GM12801 (cell line): Measurements from ENCODE around the gene VAV1.

ENCODE experiments used
- TF ChIP-seq, protein P1 (sequence below): IDR thresholded peaks from one replicate; pipeline ENCODE4 v1.5.1; 2011; ENCODE audit warnings: control low read depth; ENCODE audit not compliant: insufficient read length; ENCODE audit errors: extremely low read depth

Gene VAV1

DNA sequence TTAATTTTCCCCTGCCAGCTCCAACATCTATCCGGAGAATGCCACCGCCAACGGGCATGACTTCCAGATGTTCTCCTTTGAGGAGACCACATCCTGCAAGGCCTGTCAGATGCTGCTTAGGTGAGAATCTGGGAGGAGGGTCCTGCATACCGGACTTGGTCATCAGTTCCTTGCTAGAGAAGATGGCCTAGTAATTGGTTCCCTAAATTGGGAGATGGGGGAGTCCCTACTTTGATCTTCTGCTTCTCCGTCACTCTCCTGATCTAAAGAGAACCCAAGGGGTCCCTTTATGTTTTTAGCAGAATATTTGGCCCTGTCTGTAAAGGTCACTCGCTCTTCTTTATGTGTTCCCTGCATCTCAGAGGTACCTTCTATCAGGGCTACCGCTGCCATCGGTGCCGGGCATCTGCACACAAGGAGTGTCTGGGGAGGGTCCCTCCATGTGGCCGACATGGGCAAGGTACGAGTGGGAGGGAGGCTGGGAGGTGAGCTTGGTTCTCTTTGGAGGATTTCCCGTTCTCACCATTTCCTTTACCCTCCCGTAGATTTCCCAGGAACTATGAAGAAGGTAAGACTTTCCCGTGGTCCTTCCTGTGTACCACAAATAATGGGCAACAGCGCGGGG, 60.8 kb downstream of the VAV1 start:
- TF ChIP-seq, protein P1, sequence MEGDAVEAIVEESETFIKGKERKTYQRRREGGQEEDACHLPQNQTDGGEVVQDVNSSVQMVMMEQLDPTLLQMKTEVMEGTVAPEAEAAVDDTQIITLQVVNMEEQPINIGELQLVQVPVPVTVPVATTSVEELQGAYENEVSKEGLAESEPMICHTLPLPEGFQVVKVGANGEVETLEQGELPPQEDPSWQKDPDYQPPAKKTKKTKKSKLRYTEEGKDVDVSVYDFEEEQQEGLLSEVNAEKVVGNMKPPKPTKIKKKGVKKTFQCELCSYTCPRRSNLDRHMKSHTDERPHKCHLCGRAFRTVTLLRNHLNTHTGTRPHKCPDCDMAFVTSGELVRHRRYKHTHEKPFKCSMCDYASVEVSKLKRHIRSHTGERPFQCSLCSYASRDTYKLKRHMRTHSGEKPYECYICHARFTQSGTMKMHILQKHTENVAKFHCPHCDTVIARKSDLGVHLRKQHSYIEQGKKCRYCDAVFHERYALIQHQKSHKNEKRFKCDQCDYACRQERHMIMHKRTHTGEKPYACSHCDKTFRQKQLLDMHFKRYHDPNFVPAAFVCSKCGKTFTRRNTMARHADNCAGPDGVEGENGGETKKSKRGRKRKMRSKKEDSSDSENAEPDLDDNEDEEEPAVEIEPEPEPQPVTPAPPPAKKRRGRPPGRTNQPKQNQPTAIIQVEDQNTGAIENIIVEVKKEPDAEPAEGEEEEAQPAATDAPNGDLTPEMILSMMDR = no peak

DNA sequence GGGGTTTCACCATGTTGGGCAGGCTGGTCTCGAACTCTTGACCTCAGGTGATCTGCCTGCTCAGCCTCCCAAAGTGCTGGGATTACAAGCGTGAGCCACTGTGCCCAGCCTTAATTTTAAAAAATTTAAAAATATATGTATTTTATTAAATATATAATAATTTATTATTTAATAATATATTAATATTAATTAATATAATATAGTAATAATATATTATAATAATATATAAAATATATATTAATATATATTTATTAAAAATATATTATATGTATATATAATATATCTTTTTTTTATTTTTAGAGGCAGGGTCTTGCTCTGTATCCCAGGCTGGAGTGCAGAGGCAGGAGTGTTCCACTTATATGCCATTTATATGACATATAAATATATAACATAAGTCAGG, 61.9 kb downstream of the VAV1 start:
- TF ChIP-seq, protein P1 = no peak

DNA sequence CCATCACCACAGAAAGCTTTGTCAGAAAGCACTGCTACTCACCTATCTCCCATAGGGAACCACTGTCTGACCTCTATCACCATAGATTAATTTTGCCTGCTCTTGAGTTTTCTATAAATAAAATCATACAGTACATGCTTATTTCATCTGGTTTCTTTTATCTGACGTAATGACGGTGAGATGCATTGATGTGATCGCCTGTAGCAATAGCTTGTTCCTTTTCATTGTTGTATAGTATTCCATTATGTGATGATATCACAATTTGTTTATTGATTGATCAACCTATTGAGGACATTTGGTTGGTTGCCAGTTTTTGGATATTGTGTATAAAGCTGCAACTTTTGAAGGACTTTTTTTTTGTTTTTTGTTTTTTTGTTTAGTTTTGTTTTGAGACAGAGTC, 63.0 kb downstream of the VAV1 start:
- TF ChIP-seq, protein P1 = no peak

DNA sequence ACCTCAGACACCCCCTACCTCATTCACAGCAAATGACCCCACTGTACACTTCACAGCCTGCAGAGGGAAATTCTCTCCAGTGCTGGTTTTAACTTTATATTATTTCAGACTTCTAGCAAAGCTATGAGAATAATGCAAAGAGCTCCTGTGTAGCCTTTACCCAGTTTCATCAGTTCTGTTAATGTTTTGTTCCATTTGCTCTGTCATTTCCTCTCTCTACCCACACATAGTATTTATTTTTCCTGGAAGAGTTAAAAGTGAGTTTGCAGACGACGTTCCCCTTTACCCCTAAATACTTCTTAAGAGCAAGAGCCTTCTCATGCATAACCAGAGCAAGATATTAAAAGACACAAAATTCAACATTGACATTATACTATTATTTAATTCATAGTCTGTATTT, 65.0 kb downstream of the VAV1 start:
- TF ChIP-seq, protein P1 = no peak

DNA sequence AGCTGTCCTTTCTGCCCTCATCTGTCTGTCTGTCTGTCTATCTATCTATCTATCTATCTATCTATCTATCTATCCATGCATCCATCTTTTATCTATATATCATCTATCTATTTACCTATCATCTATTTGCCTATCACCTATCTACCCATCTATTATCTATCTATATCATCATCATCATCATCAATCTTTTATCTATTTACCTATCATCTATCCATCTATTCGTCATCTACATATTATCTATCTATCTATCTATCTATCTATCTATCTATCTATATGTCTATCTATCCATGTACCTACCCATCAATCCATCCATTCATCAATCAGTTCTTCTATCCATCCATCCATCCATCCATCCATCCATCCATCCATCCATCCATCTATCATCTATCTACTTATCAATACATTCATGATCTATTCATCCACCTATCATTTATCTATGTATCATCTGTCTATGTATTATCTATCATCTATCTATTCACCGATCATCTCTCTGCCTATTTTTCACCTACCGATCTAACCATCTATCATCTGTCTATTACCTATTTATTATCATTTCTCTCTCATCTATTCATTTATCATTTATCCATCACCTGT, 65.7 kb downstream of the VAV1 start:
- TF ChIP-seq, protein P1 = no peak

DNA sequence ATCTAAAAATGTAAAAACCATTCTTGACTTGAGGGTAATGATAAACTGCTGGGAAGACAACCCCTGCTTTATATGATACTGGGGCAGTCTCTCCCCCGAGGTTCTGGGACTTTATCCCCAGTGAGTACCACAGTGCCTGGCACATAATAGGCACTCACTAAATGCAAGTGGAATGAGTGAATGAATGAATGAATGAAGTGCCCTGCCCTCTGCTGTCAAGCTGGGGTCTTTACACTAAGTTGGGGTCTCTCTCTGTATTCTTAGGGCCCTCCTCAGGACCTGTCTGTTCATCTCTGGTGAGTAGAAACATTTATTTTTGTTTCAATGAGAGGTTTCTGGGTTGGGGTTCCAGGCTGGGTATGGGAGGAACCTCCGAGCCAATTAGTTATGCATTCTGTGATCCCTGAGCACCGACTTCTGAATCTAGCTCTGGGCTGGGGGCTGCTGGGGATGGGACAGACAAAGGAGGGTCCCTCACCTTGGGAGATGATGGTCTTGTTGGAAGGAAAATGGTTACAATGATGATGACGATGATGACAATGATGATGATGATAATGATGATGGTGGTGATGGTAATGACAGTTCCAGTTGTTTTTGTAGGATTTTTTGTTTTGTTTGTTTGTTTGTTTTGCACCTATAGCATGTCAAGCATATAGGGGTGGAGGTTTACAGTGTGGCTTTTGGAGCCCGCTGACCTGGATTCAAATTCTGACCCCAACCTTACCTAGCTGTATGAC, 70.5 kb downstream of the VAV1 start:
- TF ChIP-seq, protein P1 = no peak

DNA sequence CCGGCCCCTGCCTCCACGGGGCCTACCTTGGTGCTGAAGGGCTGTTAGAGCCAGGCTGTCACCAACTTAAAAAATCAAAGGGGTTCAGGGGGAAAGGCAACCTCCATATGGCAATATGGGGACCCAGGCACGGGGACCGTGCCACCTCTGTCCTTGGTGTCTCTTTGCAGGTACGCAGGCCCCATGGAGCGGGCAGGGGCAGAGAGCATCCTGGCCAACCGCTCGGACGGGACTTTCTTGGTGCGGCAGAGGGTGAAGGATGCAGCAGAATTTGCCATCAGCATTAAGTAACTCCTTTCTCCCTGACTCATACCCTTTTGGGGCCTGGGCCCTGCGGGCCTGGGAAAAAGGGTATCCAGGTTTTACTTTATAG, 75.3 kb downstream of the VAV1 start:
- TF ChIP-seq, protein P1 = no peak
